OCI-LY7 (cell line): ENCODE measurements around the gene CEP72.

Experiments
- EZH2phosphoT487 ChIP-seq: fragments of 200-600 bp; sonication (generic); IDR thresholded peaks from 2 replicates; pipeline ENCODE4 v1.6.1; 2018; ENCODE audit warnings: low read depth, borderline replicate concordance, mild to moderate bottlenecking, mixed run types, antibody characterized with exemption, low read length, moderate library complexity, mixed read lengths
- TF ChIP-seq, protein P1 (sequence below): fragments of 200-600 bp; sonication (generic); conservative IDR thresholded peaks from 2 replicates; pipeline ENCODE4 v1.5.1; 2014; ENCODE audit warnings: mild to moderate bottlenecking, antibody characterized with exemption, low read length, moderate library complexity, mixed read lengths

DNA sequence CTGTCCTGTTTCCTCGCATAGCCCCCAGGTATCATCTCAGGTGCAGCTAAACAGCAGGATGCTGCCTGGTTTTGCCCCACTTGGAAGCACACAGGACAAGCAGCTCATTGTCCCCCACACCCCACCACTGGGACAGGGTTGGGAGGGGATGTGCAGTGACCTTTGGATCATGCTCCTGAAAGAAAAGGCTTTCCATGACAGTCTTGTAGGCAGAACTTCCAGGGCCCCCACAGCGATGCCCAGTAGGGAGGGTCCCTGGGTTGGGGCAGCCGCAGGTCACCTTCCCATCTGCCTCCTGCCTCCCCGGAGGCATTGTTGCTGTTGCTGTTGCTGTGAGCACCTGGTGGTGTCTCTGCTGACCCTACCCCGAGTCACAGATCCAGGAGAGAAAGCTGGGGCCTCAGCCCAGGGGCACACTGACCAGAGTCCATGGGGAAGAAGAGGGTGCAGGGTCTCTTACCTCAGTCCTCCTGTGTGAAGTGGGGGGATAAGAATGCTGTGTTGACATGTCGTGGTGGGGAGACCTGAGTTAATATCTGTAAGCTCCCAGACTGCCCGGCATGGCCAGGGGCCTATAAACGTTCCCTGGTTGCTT is 8.5 kb downstream of the CEP72 start:
- TF ChIP-seq, protein P1, sequence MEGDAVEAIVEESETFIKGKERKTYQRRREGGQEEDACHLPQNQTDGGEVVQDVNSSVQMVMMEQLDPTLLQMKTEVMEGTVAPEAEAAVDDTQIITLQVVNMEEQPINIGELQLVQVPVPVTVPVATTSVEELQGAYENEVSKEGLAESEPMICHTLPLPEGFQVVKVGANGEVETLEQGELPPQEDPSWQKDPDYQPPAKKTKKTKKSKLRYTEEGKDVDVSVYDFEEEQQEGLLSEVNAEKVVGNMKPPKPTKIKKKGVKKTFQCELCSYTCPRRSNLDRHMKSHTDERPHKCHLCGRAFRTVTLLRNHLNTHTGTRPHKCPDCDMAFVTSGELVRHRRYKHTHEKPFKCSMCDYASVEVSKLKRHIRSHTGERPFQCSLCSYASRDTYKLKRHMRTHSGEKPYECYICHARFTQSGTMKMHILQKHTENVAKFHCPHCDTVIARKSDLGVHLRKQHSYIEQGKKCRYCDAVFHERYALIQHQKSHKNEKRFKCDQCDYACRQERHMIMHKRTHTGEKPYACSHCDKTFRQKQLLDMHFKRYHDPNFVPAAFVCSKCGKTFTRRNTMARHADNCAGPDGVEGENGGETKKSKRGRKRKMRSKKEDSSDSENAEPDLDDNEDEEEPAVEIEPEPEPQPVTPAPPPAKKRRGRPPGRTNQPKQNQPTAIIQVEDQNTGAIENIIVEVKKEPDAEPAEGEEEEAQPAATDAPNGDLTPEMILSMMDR: no peak
- no peak for TF ChIP-seq EZH2phosphoT487
